HEK293 (cell line): Measurements from ENCODE around the gene VAV3.

Experiments used
- CTCF ChIP-seq: fragments of 450-650 bp; formaldehyde crosslinking; IDR thresholded peaks from 2 replicates; pipeline ENCODE4 v1.5.1; 2016; ENCODE audit warnings: missing biosample characterization, missing genetic modification characterization
- KLF10 ChIP-seq: fragments of 450-650 bp; IDR thresholded peaks from 2 replicates; pipeline ENCODE4 v1.5.1; 2018; ENCODE audit warnings: missing biosample characterization, mild to moderate bottlenecking, missing genetic modification characterization
- ZBTB7A ChIP-seq: fragments of 450-650 bp; formaldehyde crosslinking; IDR thresholded peaks from 2 replicates; pipeline ENCODE4 v1.5.1; 2016; ENCODE audit warnings: low read depth, missing biosample characterization, missing genetic modification characterization
- ZNF501 ChIP-seq: fragments of 450-650 bp; formaldehyde crosslinking; IDR thresholded peaks from 2 replicates; pipeline ENCODE4 v1.5.1; 2016; ENCODE audit warnings: missing biosample characterization, missing genetic modification characterization
- ZNF704 ChIP-seq: fragments of 450-650 bp; formaldehyde crosslinking; IDR thresholded peaks from 2 replicates; pipeline ENCODE4 v1.5.1; 2016; ENCODE audit warnings: missing biosample characterization, missing genetic modification characterization

- TF ChIP-seq CTCF (tag by site-specific recombination): no peak
- no peak for TF ChIP-seq KLF10 (tag by site-specific recombination)
- no peak for TF ChIP-seq ZBTB7A (tag by site-specific recombination)
- no peak for TF ChIP-seq ZNF704 (tag by site-specific recombination)
- TF ChIP-seq ZNF501 (tag by site-specific recombination): no peak
These were observed 287.3 kb downstream of the VAV3 start for GRCh38 chr1:107677697-107678096.
